Liver (tissue), 9 donors: Measurements from ENCODE around the gene ASIC4. TPM values are rescaled to one million over a fixed set of nuclear protein-coding genes. Genes with fewer than 3 reads are reported as not detected.

ENCODE experiments used
- DNase-seq: peaks from one replicate; pipeline ENCODE4 v3.0.0-alpha.2; 2017; ENCODE audit warnings: low spot score
- H3K27ac ChIP-seq, 2 donors: one replicate each; pipeline ENCODE4 v1.7.0; 2013; ENCODE audit warnings: inconsistent platforms in 2 of 2, low read length in 2 of 2, control low read depth in 1 of 2, low read depth in 1 of 2, mild to moderate bottlenecking in 1 of 2
- H3K27me3 ChIP-seq, 4 donors: one replicate each; pipeline versions ENCODE4 v1.6.1 to v1.7.0; 2013; ENCODE audit warnings: low read length in 3 of 4, inconsistent platforms in 1 of 4, mild to moderate bottlenecking in 1 of 4, moderate library complexity in 1 of 4; ENCODE audit not compliant: control insufficient read depth in 4 of 4, insufficient read depth in 4 of 4
- H3K36me3 ChIP-seq, 4 donors: one replicate each; pipeline versions ENCODE4 v1.6.1 to v1.7.0; 2013; ENCODE audit warnings: low read length in 3 of 4, mild to moderate bottlenecking in 3 of 4, low read depth in 1 of 4, moderate library complexity in 1 of 4; ENCODE audit not compliant: control insufficient read depth in 4 of 4, insufficient read depth in 3 of 4
- H3K4me1 ChIP-seq, 4 donors: one replicate each; pipeline versions ENCODE4 v1.6.1 to v1.7.0; 2013; ENCODE audit warnings: low read length in 3 of 4, mild to moderate bottlenecking in 3 of 4, moderate library complexity in 1 of 4; ENCODE audit not compliant: control insufficient read depth in 4 of 4, insufficient read depth in 4 of 4
- H3K4me3 ChIP-seq, 3 donors: one replicate each; pipeline versions ENCODE4 v1.6.1 to v1.7.0; 2013; ENCODE audit warnings: low read length in 3 of 3, control low read depth in 1 of 3, low read depth in 1 of 3, mild to moderate bottlenecking in 1 of 3
- H3K9ac ChIP-seq, 2 donors: one replicate each; pipeline ENCODE4 v1.7.0; 2013; ENCODE audit warnings: low read length in 2 of 2, mild to moderate bottlenecking in 2 of 2, moderate library complexity in 2 of 2, control low read depth in 1 of 2, low read depth in 1 of 2
- H3K9me3 ChIP-seq, 4 donors: one replicate each; pipeline versions ENCODE4 v1.6.1 to v1.7.0; 2013; ENCODE audit warnings: low read length in 3 of 4; ENCODE audit not compliant: control insufficient read depth in 4 of 4
- CTCF ChIP-seq: fragments of 150-350 bp; IDR thresholded peaks from 2 replicates; pipeline ENCODE4 v1.5.1; 2017; ENCODE audit warnings: improper control_type of control experiment, low read depth, low read length; ENCODE audit not compliant: missing input control
- EGR1 ChIP-seq, 2 donors: IDR thresholded peaks; 2 replicates each; pipeline ENCODE4 v1.6.1; 2016 to 2018; ENCODE audit warnings: antibody characterized with exemption in 2 of 2, low read depth in 2 of 2
- FOXA2 ChIP-seq: IDR thresholded peaks from 2 replicates; pipeline ENCODE4 v1.6.1; 2016; ENCODE audit warnings: antibody characterized with exemption
- GABPA ChIP-seq, 2 donors: IDR thresholded peaks in 1 of 2; conservative IDR thresholded peaks in 1 of 2; 2 replicates each; pipeline ENCODE4 v1.6.1; 2016; ENCODE audit warnings: antibody characterized with exemption in 2 of 2, mild to moderate bottlenecking in 1 of 2, moderate library complexity in 1 of 2
- HNF4A ChIP-seq, 2 donors: conservative IDR thresholded peaks; 2 replicates each; pipeline ENCODE4 v1.6.1; 2016; ENCODE audit warnings: antibody characterized with exemption in 2 of 2, mild to moderate bottlenecking in 2 of 2
- HNF4G ChIP-seq: IDR thresholded peaks from 2 replicates; pipeline ENCODE4 v1.6.1; 2016; ENCODE audit warnings: antibody characterized with exemption
- JUND ChIP-seq, 2 donors: IDR thresholded peaks; 2 replicates each; pipeline ENCODE4 v1.6.1; 2016; ENCODE audit warnings: antibody characterized with exemption in 2 of 2
- MAX ChIP-seq: IDR thresholded peaks from 2 replicates; pipeline ENCODE4 v1.6.1; 2016; ENCODE audit warnings: antibody characterized with exemption
- NR2F2 ChIP-seq: IDR thresholded peaks from 2 replicates; pipeline ENCODE4 v1.6.1; 2016; ENCODE audit warnings: antibody characterized with exemption
- RAD21 ChIP-seq, 2 donors: IDR thresholded peaks; 2 replicates each; pipeline ENCODE4 v1.6.1; 2016; ENCODE audit warnings: antibody characterized with exemption in 2 of 2, mild to moderate bottlenecking in 2 of 2
- REST ChIP-seq: IDR thresholded peaks from 2 replicates; pipeline ENCODE4 v1.6.1; 2016; ENCODE audit warnings: antibody characterized with exemption, mild to moderate bottlenecking
- RXRA ChIP-seq, 2 donors: IDR thresholded peaks; 2 replicates each; pipeline ENCODE4 v1.6.1; 2017 to 2018; ENCODE audit warnings: antibody characterized with exemption in 2 of 2, mild to moderate bottlenecking in 1 of 2
- SP1 ChIP-seq: IDR thresholded peaks from 2 replicates; pipeline ENCODE4 v1.6.1; 2018; ENCODE audit warnings: antibody characterized with exemption, mild to moderate bottlenecking
- ZBTB33 ChIP-seq: IDR thresholded peaks from 2 replicates; pipeline ENCODE4 v1.6.1; 2016; ENCODE audit warnings: antibody characterized with exemption
- WGBS: extraction: QIAGEN DNeasy Blood & Tissue Kit; methylation state at CpG from one replicate; pipeline ENCODE4 v1.1.7; 2013; 5-methylcytosine and 5-hydroxymethylcytosine counted together
- polyA plus RNA-seq, 2 donors: library from polyadenylated mRNA; stranded (reverse) in 1 of 2; unstranded in 1 of 2; fragments of 200-250 nt in 1 of 2; fragments of >200 nt in 1 of 2; fragmentation: Nextera tagmentation in 1 of 2; extraction: Ambion mirVana in 1 of 2; gene quantifications; one replicate each; pipeline versions ENCODE4 v1.2.1 to v1.2.3, GENCODE V29; 2013 to 2015
- total RNA-seq, 2 donors: library from RNA; depleted of rRNA; stranded (reverse); fragments of >200 nt; gene quantifications; one replicate each; pipeline ENCODE4 v1.2.3, GENCODE V29; 2014
- TF ChIP-seq, protein P1 (sequence below): IDR thresholded peaks from 2 replicates; pipeline ENCODE4 v1.6.1; 2016; ENCODE audit warnings: antibody characterized with exemption
- donor health status: healthy.
- donor health status: healthy.
- donor health status: healthy.
- donor health status: healthy.
- donor health status: healthy.

Gene ASIC4
- total and polyA plus RNA-seq, 4 donors, result 0.08 to 1.5 TPM; not detected in 2

GRCh38 chr2:219514836-219515235, 554 bp downstream of the ASIC4 start:
- Histone ChIP-seq H3K27me3 (peaks cover 0 to 3% (median 0%) of the 10 kb centered on the region in 4 donors), H3K4me1 (peaks cover 0 to 5% (median 3%) of the 10 kb centered on the region in 4 donors), H3K9ac (no peak overlapping the region), H3K4me3 (no peak overlapping the region), H3K9me3 (no peaks in the 10 kb centered on the region), H3K36me3 (no peaks in the 10 kb centered on the region), H3K27ac (no peak overlapping the region)
- TF ChIP-seq HNF4A (conservative IDR thresholded peaks at IDR 0.05), result no peak
- TF ChIP-seq FOXA2, result no peak
- TF ChIP-seq, protein P1, sequence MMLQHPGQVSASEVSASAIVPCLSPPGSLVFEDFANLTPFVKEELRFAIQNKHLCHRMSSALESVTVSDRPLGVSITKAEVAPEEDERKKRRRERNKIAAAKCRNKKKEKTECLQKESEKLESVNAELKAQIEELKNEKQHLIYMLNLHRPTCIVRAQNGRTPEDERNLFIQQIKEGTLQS, result no peak
- no peak for TF ChIP-seq RXRA (IDR thresholded peaks at IDR 0.05)
- no peak for TF ChIP-seq HNF4G
- no peak for TF ChIP-seq ZBTB33
- TF ChIP-seq MAX, result no peak
- no peak for TF ChIP-seq REST
- no peak for TF ChIP-seq JUND (IDR thresholded peaks at IDR 0.05)
- no peak for TF ChIP-seq EGR1 (IDR thresholded peaks at IDR 0.05; ENCODE audit: low read depth in 2 of 2)
- TF ChIP-seq SP1, result no peak
- WGBS, result 90% methylated on average over 21 of the region's 21 CpGs
- DNase-seq, result no peak

GRCh38 chr2:219515874-219516629, 1.8 kb downstream of the ASIC4 start:
- H3K27me3 ChIP-seq, result peaks cover 0 to 3% (median 0%) of the 10 kb centered on the region in 4 donors
- no peak overlapping the region for H3K4me3 ChIP-seq
- TF ChIP-seq EGR1 (IDR thresholded peaks at IDR 0.05; ENCODE audit: low read depth in 2 of 2) (no peak), RAD21 (IDR thresholded peaks at IDR 0.05) (no peak), REST (no peak), CTCF (no peak), SP1 (no peak), NR2F2 (no peak), GABPA (IDR thresholded peaks at IDR 0.05 in 1 of 2, conservative IDR thresholded peaks at IDR 0.05 in 1 of 2) (no peak), FOXA2 (no peak)
- H3K36me3 ChIP-seq, result no peaks in the 10 kb centered on the region
- no peak overlapping the region for H3K9ac ChIP-seq
- 73% methylated on average over 17 of the region's 17 CpGs for WGBS
- no peak overlapping the region for H3K27ac ChIP-seq
- DNase-seq, result no peak
- no peaks in the 10 kb centered on the region for H3K4me1 ChIP-seq
- no peaks in the 10 kb centered on the region for H3K9me3 ChIP-seq
